GM18502 (cell line): Measurements from ENCODE around the gene SYCP2L.
"Not testable (repeated sequence)": the region's sequence is repeated elsewhere in the genome, so short reads cannot be mapped to it uniquely, and the experiment has no call there.

ENCODE experiments used
- ATAC-seq: cut with Tn5 transposase; IDR thresholded peaks from one replicate; pipeline ENCODE4 v1.9.1; 2021; ENCODE audit warnings: mild to moderate bottlenecking; ENCODE audit not compliant: unreplicated experiment, poor library complexity

The SYCP2L gene

GRCh38 chr6:10951675-10952282 is 64.9 kb downstream of the SYCP2L start:
- no peak for ATAC-seq

- ATAC-seq, result peak; percentile 95
Measured at GRCh38 chr6:10954590-10955010, 67.7 kb downstream of the SYCP2L start.

DNA sequence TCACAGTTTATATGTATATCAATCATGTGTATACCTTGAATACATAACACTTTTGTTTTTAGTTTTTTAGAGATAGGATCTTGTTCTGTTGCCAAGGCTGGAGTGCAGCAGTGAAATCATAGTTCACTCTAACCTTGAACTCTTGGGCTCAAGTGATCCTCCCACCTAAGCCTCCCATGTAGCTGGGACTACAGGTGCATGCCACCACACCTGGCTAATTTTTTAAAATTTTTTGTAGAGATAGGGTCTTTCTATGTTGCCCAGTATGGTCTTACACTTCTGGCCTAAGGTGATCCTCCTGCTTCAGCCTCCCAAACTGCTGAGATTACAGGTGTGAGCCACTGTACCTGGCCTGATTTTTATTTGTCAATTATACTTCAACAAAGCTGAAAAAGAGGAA is 69.9 kb downstream of the SYCP2L start:
- no peak for ATAC-seq

DNA sequence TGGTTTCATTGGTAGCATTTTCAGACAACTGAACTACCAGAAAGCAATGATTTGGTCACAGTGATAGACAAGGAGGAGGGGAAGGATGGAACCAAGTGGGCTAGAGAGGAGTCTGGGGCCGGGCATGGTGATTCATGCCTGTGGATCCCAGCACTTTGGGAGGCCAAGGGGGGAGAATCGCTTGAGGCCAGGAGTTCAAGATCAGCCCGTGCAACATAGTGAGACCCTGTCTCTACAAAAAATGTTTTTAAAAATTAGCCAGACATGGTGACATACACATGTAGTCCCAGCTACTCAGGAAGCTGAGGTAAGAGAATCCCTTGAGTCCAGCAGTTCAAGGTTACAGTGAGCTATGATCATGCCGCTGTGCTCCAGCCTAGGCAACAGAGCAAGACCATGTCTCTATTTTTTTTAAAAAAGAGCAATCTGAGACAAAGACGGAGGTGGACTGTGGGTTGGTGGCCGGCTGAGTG is 70.6 kb downstream of the SYCP2L start:
- no peak for ATAC-seq

DNA sequence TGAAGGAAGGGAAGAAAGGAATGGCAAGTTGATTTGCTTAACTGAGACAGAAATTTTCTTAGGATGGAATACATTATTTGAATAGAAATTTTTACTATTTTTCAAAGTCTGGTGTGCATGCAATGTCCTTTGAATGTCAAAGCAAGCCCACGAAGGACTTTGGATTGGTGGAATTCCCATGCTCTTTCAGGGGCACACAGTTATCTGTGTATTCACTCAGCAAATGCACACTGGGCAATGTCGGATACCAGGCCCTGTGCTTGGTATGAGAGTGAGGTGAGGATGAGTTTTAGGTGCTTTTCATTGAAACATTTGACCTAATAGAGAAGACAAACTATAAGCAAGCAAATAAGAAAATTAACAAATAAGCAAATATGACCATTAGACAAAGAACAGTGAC is 73.3 kb downstream of the SYCP2L start:
- no peak for ATAC-seq

GRCh38 chr6:10961837-10962236 is 75.0 kb downstream of the SYCP2L start:
- no peak for ATAC-seq

GRCh38 chr6:10962673-10963072 is 75.8 kb downstream of the SYCP2L start:
- ATAC-seq, result peak; percentile 66

- peak; percentile 12 for ATAC-seq
Measured at GRCh38 chr6:10963113-10963512, 76.3 kb downstream of the SYCP2L start.

DNA sequence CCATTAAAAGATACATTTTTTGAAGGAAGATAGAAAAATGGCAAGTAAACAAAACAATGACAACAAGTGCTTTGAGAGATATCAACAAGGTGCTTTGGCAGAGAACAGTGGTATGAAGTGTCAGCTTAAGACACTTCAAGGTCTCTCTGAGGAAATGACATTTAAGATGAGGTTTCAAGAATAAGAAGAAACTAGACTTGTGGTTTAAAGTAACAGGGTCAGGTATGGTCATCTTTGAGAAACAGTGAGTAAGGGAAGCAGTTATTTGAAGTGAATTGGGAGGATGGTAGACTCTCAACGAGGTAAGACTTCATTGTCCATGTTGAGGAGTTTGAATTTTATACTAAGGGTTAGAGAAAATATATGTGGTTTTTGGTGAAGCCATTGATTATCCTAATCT is 77.8 kb downstream of the SYCP2L start:
- peak; percentile 62 for ATAC-seq

DNA sequence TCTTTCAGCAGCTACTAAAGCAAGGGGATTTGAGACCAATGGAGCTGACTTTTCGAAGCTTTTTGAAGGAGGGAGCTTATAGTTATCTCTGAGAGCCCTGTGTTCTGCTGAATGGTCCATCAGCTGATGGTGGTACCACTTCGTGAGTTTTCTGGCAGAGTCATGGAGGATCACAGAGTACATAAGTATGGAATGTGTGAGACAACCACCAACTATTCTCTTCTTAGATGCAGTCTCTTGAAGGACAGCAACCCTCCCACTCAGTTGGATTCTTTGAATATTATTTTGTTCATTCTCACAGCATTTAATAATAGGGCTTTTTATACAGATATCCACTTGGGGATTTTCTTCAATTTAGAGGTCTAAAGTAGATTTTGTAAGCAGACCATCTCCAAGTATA is 81.9 kb downstream of the SYCP2L start:
- no peak for ATAC-seq

- no peak for ATAC-seq
Measured at GRCh38 chr6:10970731-10971130, 83.9 kb downstream of the SYCP2L start.

GRCh38 chr6:10972196-10972595 is 85.3 kb downstream of the SYCP2L start:
- no peak for ATAC-seq

DNA sequence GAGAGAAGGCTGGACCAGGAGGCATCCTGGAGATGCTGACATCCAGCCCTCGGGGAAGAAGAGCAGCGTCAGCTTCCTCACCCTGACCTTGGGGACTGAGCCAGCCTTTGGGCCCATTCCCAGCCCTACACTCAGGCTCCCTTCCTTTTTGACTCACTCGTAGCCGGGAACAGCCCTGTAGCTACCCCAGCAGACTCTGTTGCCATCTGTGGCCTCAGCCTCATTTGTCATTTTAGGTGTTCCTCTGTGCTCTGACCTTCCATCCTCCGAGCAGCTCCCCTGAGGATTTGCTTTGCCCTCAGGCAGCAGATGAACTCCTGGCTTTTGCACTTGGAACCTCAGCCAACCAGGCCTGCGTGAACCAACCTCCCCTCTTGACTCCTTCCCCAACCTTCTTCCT is 89.7 kb downstream of the SYCP2L start:
- no peak for ATAC-seq

DNA sequence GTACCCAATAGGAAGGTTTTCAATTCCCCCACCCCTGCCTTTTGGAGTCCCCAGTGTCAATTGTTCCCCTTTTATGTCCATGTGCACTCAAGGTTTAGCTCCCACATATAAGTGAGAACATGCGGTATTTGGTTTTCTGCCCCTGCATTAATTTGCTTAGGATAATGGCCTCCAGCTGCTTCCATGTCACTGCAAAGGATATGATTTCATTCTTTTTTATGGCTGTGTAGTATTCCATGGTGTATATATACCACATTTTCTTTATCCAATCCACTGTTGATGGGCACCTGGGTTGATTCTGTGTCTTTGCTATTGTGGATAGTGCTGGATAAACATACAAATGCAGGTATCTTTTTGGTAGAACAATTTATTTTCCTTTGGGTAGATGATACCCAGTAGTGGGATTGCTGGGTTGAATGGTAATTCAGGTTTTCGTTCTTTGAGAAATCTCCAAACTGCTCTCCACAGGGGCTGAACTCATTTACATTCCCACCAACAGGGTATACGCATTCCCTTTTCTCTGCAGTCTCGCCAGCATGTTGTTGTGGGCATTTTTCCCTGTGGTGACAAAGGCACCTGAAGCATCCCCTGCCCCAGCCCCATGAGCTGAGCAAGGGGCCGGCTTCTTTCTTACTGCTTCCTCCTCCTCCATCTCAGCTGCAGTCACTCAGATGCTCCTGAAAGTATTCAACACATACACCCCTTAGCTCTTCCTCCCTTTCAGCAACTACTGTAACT is 90.5 kb downstream of the SYCP2L start:
- ATAC-seq, result no peak

GRCh38 chr6:10979603-10980002 is 92.8 kb downstream of the SYCP2L start:
- no peak for ATAC-seq

DNA sequence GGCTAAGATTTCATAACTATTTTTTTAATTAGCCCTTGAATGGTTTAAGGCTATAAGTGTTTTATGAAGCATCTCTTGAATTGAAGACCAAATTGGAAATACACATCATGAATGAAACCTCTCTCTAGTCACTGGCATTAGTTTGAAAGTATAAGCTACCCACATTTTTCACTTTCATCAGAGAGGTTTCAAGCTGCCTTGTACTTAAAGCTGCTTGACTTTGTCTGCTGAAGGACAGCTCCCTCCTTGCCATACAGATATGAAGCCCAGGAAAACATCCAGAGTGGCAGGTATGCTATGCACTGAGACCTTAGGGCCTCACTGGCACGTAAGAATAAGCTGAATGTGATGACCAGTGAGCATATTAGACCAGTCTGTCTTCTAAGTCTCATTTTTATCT is 94.6 kb downstream of the SYCP2L start:
- no peak for ATAC-seq

DNA sequence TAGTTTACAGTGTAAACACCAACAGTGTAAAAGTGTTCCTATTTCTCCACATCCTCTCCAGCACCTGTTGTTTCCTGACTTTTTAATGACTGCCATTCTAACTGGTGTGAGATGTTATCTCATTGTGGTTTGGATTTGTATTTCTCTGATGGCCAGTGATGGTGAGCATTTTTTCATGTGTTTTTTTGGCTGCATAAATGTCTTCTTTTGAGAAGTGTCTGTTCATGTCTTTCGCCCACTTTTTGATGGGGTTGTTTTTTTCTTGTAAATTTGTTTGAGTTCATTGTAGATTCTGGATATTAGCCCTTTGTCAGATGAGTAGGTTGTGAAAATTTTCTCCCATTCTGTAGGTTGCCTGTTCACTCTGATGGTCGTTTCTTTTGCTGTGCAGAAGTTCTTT is 98.1 kb downstream of the SYCP2L start:
- not testable (repeated sequence) for ATAC-seq

GRCh38 chr6:10989587-10989986 is 102.7 kb downstream of the SYCP2L start:
- ATAC-seq, result no peak

DNA sequence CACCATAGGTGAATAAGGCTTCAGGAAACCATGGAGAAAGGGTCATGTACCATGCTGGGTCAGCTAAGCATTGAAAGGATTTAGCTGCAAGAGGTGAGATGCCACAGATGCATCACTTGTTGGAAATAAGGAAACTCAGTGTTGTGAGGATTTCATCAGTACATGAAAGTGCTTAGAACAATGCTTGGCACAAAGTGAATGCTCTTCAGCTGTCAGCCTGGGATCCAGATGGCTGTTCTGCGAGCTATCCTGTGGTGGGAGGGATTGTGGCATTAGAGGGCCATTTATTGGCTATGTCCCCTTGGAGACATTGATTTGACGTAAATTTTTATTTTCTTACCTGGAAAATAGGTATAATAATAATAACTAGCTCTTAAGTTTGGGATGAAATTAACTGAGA is 104.3 kb downstream of the SYCP2L start:
- no peak for ATAC-seq

GRCh38 chr6:10993896-10994295 is 107.0 kb downstream of the SYCP2L start:
- no peak for ATAC-seq

DNA sequence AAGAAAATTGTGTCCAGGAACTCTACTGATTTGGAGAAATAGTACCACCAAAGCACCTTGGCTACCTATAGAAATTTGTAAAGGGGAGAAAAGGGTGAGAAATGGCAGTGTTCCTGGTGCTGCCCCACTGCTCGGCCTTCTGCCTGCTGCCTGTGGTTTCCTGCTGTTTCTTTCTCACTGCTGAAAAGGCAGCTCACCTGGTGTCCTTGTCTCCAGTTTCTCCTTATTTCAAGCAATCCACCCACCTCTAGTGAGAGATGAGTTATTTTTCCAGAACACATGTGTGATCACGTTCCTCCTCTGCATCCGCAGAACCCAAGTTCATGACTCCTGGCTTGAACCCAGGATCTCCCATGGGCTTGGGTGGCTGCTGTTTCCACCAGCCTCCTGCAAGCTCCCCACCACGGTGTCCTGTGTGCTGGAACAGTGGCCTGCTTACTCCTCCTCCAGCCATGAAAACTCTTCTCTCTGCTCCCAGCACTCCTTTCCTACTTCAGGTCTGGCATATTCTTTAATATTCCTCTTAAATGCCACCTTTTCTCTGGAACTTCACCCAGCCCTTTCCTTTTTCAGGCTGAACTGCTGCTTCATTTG is 108.4 kb downstream of the SYCP2L start:
- ATAC-seq, result no peak

DNA sequence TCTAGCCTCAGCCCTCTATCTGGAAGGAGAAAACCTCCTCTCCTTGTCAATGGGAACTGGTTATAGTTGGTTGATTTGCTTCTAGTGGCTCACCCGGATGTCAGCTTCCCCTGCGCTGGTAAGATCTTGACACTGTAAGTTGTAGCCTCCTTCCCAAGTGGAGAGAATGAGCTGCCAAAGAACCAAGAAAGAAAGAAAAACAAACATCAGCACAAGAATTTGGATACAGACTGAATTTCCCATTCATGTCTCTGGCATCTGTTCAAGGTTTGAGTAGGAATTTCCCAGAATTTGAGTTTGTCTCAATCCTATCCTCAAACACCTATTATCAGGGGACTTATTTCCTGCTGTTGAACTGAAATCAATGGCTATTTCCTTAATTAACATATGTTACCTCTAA is 113.1 kb downstream of the SYCP2L start:
- no peak for ATAC-seq
